Measurements from ENCODE around the gene HECTD4. TPM values are rescaled to one million over a fixed set of nuclear protein-coding genes. Genes with fewer than 3 reads are reported as not detected.

The HECTD4 gene
- polyA plus RNA-seq, 1 experiment, result 7.3 TPM

- no peak for TF ChIP-seq CTCF (IDR thresholded peaks at IDR 0.05; ENCODE audit: insufficient read depth, low read depth, low read length)
- ChIA-PET CTCF (no interaction called here), POLR2A (interaction anchor here (0.6 kb wide), 1 partner anchor 49 kb away, joined by 12 read pairs; no protein-coding TSS in a partner anchor)
- Histone ChIP-seq H3K36me3 (ENCODE audit: control insufficient read depth, insufficient read depth, low read length) (no peaks in the 10 kb centered on the region), H3K27me3 (ENCODE audit: control insufficient read depth, insufficient read depth, low read length) (no peaks in the 10 kb centered on the region), H3K4me3 (ENCODE audit: low read depth, low read length) (no peak overlapping the region)
- DNase-seq (ENCODE audit: low read depth), result no peak
Observed at GRCh38 chr12:112333019-112333418, 49.2 kb downstream of the HECTD4 start.

- Histone ChIP-seq H3K27me3 (ENCODE audit: control insufficient read depth, insufficient read depth, low read length) (no peaks in the 10 kb centered on the region), H3K4me3 (ENCODE audit: low read depth, low read length) (no peak overlapping the region), H3K36me3 (ENCODE audit: control insufficient read depth, insufficient read depth, low read length) (no peaks in the 10 kb centered on the region)
- ChIA-PET POLR2A (no interaction called here), CTCF (interaction anchor here (1.2 kb wide), 1 partner anchor 10 kb away, joined by 3 read pairs; no protein-coding TSS in a partner anchor)
- no peak for DNase-seq (ENCODE audit: low read depth)
- no peak for TF ChIP-seq CTCF (IDR thresholded peaks at IDR 0.05; ENCODE audit: insufficient read depth, low read depth, low read length)
Observed at GRCh38 chr12:112331886-112332285, 50.3 kb downstream of the HECTD4 start.

GRCh38 chr12:112330706-112331105 is 51.5 kb downstream of the HECTD4 start:
- CTCF ChIA-PET, result interaction anchor here (0.6 kb wide), 1 partner anchor 99 kb away, joined by 3 read pairs; no protein-coding TSS in a partner anchor
- no peak for TF ChIP-seq CTCF (IDR thresholded peaks at IDR 0.05; ENCODE audit: insufficient read depth, low read depth, low read length)
- Histone ChIP-seq H3K27me3 (ENCODE audit: control insufficient read depth, insufficient read depth, low read length) (no peaks in the 10 kb centered on the region), H3K4me3 (ENCODE audit: low read depth, low read length) (no peak overlapping the region), H3K36me3 (ENCODE audit: control insufficient read depth, insufficient read depth, low read length) (no peaks in the 10 kb centered on the region)
- no peak for DNase-seq (ENCODE audit: low read depth)
- POLR2A ChIA-PET, result no interaction called here

- POLR2A ChIA-PET, result no interaction called here
- H3K4me3 ChIP-seq (ENCODE audit: low read depth, low read length), result no peak overlapping the region
- no peaks in the 10 kb centered on the region for H3K36me3 ChIP-seq (ENCODE audit: control insufficient read depth, insufficient read depth, low read length)
- H3K27me3 ChIP-seq (ENCODE audit: control insufficient read depth, insufficient read depth, low read length), result no peaks in the 10 kb centered on the region
- CTCF ChIA-PET, result no interaction called here
- DNase-seq (ENCODE audit: low read depth), result no peak
- no peak for TF ChIP-seq CTCF (IDR thresholded peaks at IDR 0.05; ENCODE audit: insufficient read depth, low read depth, low read length)
Observed at GRCh38 chr12:112328456-112329124, 53.6 kb downstream of the HECTD4 start.

GRCh38 chr12:112327209-112327938 is 54.9 kb downstream of the HECTD4 start:
- H3K36me3 ChIP-seq (ENCODE audit: control insufficient read depth, insufficient read depth, low read length), result no peaks in the 10 kb centered on the region
- no peak overlapping the region for H3K4me3 ChIP-seq (ENCODE audit: low read depth, low read length)
- no peak for DNase-seq (ENCODE audit: low read depth)
- no peaks in the 10 kb centered on the region for H3K27me3 ChIP-seq (ENCODE audit: control insufficient read depth, insufficient read depth, low read length)
- CTCF ChIA-PET, result no interaction called here
- POLR2A ChIA-PET, result no interaction called here
- TF ChIP-seq CTCF (IDR thresholded peaks at IDR 0.05; ENCODE audit: insufficient read depth, low read depth, low read length), result no peak
